ENCODE results near the gene GPC6. TPM values are rescaled to one million over a fixed set of nuclear protein-coding genes. Genes with fewer than 3 reads are reported as not detected.

Gene GPC6
- total RNA-seq, 1 donor from 2014 or later: 42.9 TPM

DNA sequence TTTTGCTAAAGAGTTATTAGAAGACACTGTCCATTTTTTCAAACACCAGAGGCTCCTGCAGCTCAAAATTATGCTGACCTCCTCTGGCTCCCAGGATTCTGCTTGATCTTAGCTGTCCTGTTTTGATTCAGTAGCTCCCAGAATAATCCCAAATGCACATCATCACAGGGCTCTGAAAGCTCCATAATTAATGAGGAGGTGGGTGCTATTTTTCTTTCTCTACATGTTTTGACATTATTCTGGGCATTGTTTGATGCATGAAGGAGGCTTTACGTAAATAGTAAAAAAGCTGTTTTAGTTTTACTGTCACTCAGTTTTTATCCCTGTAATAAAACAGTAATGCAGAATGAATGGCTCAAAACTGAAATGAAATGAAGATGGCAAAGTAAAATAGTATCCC, 757.4 kb downstream of the GPC6 start:
- no peaks in the 10 kb centered on the region for H3K36me3 Mint-ChIP-seq
- no peak overlapping the region for H3K9ac ChIP-seq
- H3K9me3 Mint-ChIP-seq: no peaks in the 10 kb centered on the region
- no peak overlapping the region for H3K4me2 ChIP-seq
- H3K27ac ChIP-seq: no peak overlapping the region
- no peaks in the 10 kb centered on the region for H3K79me2 ChIP-seq (ENCODE audit: low read depth)
- H3K4me3 Mint-ChIP-seq: no peak overlapping the region
- H3K36me3 ChIP-seq: no peaks in the 10 kb centered on the region
- H3K27me3 Mint-ChIP-seq (ENCODE audit: insufficient read depth, low read depth): no peaks in the 10 kb centered on the region
- H3K9me3 ChIP-seq (ENCODE audit: low read depth): no peaks in the 10 kb centered on the region
- H3K4me3 ChIP-seq: no peak overlapping the region
- H3K4me1 ChIP-seq: no peaks in the 10 kb centered on the region
- no peaks in the 10 kb centered on the region for H3K27me3 ChIP-seq
- H4K20me1 ChIP-seq (ENCODE audit: low read depth): no peaks in the 10 kb centered on the region
- H3K27ac Mint-ChIP-seq: no peak overlapping the region
- no peak for DNase-seq (ENCODE audit: low spot score)
- no peak for TF ChIP-seq EZH2 (IDR thresholded peaks at IDR 0.05)
- no peak for TF ChIP-seq CTCF (IDR thresholded peaks at IDR 0.05)
- no peak for TF ChIP-seq EZH2phosphoT487 (IDR thresholded peaks at IDR 0.05)
- H2AFZ ChIP-seq (replicated peaks): no peak overlapping the region
- no peaks in the 10 kb centered on the region for H3F3A ChIP-seq (ENCODE audit: low read depth)
- peaks cover 2% of the 10 kb centered on the region for H3K4me1 Mint-ChIP-seq

GRCh38 chr13:93984876-93985275, 758.3 kb downstream of the GPC6 start:
- Mint-ChIP-seq H3K36me3 (no peaks in the 10 kb centered on the region), H3K4me3 (no peak overlapping the region), H3K27ac (no peak overlapping the region), H3K9me3 (no peaks in the 10 kb centered on the region), H3K27me3 (ENCODE audit: insufficient read depth, low read depth) (no peaks in the 10 kb centered on the region), H3K4me1 (peaks cover 2% of the 10 kb centered on the region)
- Histone ChIP-seq H3K9ac (no peak overlapping the region), H3F3A (ENCODE audit: low read depth) (no peaks in the 10 kb centered on the region), H3K9me3 (ENCODE audit: low read depth) (no peaks in the 10 kb centered on the region), H3K27ac (no peak overlapping the region), H3K4me3 (no peak overlapping the region), H4K20me1 (ENCODE audit: low read depth) (no peaks in the 10 kb centered on the region), H2AFZ (replicated peaks) (no peak overlapping the region), H3K27me3 (no peaks in the 10 kb centered on the region), H3K4me2 (no peak overlapping the region), H3K79me2 (ENCODE audit: low read depth) (no peaks in the 10 kb centered on the region), H3K36me3 (no peaks in the 10 kb centered on the region), H3K4me1 (no peaks in the 10 kb centered on the region)
- TF ChIP-seq EZH2 (IDR thresholded peaks at IDR 0.05) (no peak), CTCF (IDR thresholded peaks at IDR 0.05) (no peak), EZH2phosphoT487 (IDR thresholded peaks at IDR 0.05) (no peak)
- no peak for DNase-seq (ENCODE audit: low spot score)

DNA sequence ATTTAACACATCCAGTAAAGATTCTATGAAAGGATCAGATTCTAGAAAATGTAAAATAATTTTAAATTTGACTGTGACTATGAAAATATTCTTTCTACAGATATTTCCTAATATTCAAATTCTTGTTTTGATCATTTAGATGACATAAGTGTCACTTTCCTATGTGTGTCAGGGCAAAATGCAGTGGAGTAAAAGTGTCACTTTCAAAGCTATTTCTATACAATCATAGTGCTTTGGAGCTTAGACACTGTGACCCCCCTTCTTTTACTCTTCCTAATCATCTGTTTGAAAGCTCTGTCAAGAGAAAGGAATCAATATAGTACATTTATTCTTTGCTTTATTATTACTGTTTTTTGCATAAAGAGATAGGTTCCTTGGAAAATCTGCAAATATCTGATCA, 760.9 kb downstream of the GPC6 start:
- H3K27ac Mint-ChIP-seq: no peak overlapping the region
- no peak overlapping the region for H3K4me2 ChIP-seq
- no peaks in the 10 kb centered on the region for H3K36me3 ChIP-seq
- peaks cover 2% of the 10 kb centered on the region for H3K27me3 Mint-ChIP-seq (ENCODE audit: insufficient read depth, low read depth)
- no peaks in the 10 kb centered on the region for H3K4me1 ChIP-seq
- H3K27ac ChIP-seq: no peak overlapping the region
- peaks cover 1% of the 10 kb centered on the region for H3K4me1 Mint-ChIP-seq
- DNase-seq (ENCODE audit: low spot score): no peak
- no peak overlapping the region for H2AFZ ChIP-seq (replicated peaks)
- H3K79me2 ChIP-seq (ENCODE audit: low read depth): no peaks in the 10 kb centered on the region
- H3K9ac ChIP-seq: no peak overlapping the region
- H4K20me1 ChIP-seq (ENCODE audit: low read depth): no peaks in the 10 kb centered on the region
- no peaks in the 10 kb centered on the region for H3K9me3 Mint-ChIP-seq
- TF ChIP-seq EZH2phosphoT487 (IDR thresholded peaks at IDR 0.05) (no peak), EZH2 (IDR thresholded peaks at IDR 0.05) (no peak), CTCF (IDR thresholded peaks at IDR 0.05) (no peak)
- H3K27me3 ChIP-seq: no peaks in the 10 kb centered on the region
- no peak overlapping the region for H3K4me3 Mint-ChIP-seq
- H3K9me3 ChIP-seq (ENCODE audit: low read depth): no peaks in the 10 kb centered on the region
- H3K36me3 Mint-ChIP-seq: no peaks in the 10 kb centered on the region
- H3F3A ChIP-seq (ENCODE audit: low read depth): no peaks in the 10 kb centered on the region
- no peak overlapping the region for H3K4me3 ChIP-seq

Measured in neural progenitor cell (in vitro differentiated cells).